COR-L47 (cell line): ENCODE measurements around the gene SPON2.

Experiments
- DNase-seq: peaks from one replicate; lab custom pipeline; 2025; lab: John Stamatoyannopoulos, UW

The SPON2 gene

GRCh38 chr4:1172971-1173757, 781 bp upstream of the SPON2 start:
- no peak for DNase-seq

- peak; percentile 7 for DNase-seq
These were observed 814 bp downstream of the SPON2 start for GRCh38 chr4:1171311-1172227.

DNA sequence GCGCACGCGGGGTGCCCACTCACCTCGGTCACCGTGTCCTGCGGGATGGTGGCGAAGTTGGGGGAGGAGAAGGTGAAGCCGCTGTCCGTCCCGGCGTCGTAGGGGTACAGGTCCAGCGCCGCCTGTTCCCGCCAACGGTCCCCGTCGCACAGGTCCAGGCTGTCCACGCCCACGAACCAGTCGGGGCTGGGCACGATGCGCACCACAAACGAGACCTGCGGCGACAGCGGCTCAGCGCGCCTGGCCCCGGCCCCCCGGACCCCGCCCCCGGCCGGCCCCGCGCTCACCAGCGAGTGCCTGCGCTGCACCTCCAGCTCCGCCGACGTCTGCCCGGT, 1.4 kb downstream of the SPON2 start:
- DNase-seq, result no peak

GRCh38 chr4:1170156-1170975, 2.0 kb downstream of the SPON2 start:
- no peak for DNase-seq

DNA sequence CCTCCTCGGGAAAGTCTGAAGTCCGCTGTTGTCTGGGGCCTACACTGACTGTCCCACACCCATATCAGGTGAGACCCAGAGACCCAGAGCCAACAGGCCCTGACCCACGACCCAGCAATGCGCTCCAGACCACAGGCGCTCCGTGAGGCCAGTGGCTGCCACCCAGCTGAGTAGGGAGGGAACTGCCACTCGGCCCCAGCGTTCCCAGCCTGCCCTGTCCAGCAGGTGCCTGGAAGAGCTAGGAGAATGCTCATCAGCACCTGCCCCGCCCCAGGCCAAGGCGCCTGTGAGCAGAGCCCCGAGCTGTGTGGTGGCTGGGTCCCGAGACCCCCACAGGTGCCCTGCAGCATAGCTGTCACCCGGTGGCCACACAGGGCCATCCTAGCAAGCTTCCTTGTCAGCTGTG, 2.7 kb downstream of the SPON2 start:
- DNase-seq, result no peak

GRCh38 chr4:1169171-1169671, 3.2 kb downstream of the SPON2 start:
- DNase-seq, result no peak

DNA sequence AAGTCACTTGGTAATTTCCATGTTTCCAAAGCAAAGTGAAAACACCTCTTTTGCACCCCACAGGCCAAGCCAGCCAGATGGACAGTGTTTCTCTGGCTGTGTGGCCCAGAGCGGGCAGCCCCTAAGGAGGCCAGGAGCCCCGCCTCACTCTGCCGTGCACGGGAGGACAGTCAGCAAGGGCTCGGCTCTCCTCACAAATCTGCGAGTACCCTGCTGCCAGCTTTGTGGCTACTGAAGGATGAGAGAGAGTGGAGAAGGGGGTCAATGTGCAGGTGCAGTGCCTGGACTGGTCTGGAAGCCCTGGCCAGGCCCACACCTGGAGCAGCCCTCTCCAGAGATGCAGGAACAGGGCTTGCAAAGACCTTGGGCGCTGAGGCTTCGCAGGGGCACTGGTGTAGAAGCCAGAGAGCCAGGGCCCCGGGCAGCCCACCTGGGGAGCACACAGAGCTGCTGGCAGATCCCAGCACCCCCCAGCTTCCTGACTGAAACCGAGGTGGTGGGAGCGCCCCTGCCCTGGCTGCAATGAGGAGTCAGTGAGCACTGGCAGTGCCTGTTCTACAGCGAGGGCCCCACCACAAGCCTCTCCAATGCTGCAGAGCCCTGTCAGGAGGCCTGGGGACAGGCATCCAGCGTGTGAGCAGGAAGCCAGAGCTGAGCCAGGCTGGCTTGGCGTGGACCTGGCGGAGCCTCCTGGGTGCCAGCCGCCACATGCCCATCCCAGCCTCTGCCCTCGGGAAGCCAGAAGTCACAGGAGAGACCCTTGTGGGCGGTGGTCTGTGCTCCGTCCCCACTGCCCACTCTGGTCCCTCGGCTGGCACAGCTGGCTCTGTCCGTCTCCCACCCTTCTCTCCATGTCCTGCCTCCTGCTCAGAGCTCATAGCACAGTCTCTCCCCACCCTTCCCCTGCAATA, 3.9 kb downstream of the SPON2 start:
- no peak for DNase-seq

DNA sequence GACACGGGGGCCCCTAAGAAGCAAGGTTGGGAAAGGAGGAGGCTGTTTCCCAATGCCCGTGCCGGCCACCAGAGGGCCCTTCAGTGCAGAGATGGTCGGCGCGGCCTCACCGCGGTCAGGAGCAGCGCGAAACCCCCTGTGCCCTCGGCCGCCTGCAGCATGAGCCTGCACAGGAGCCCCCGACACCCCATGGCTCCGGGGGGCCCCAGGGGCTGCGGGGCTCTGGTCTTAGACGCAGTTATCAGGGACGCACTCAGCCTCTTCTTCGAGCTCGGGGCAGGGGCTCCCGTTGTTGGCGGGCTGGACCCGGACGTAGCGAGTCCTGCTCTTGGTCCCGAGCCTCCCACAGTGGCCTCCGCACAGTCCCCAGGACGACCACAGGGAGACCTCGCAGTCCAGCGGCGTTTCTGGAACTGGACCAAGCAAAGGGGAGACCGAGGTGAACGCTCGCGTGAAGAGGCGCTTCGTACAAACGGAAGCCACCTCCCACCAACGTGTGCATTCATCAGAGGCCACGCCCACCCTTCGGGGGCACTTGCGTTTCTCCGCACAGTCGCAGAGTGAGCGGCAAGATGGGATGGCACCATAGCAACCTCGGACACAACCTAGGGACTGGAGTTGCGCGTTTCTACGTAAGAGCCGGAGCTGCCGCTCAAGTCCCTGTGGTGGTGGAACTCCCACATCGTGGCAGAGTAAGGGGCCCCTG, 5.0 kb downstream of the SPON2 start:
- DNase-seq, result peak; percentile 96

GRCh38 chr4:1166509-1167243, 5.7 kb downstream of the SPON2 start:
- DNase-seq, result no peak

GRCh38 chr4:1164956-1165545, 7.3 kb downstream of the SPON2 start:
- no peak for DNase-seq

DNA sequence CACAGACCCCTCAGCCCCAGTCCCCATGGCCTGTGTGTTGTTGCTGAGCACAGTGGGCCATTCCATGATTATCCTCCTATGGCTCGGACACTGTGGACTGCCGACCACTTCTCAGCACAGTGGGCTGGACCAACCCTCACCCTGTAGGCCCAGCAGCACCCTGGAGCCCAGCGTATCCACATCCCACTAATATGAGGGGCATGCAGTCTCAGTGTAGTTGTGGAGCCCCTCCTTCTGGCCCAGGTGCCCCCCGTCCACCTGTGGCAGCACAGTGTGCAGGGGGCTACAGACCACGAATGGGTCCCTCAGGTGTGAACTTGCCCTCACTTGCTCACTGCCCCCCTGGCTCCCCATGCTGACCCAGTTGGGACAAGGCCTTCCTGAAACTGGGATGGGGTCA, 7.9 kb downstream of the SPON2 start:
- DNase-seq, result no peak

DNA sequence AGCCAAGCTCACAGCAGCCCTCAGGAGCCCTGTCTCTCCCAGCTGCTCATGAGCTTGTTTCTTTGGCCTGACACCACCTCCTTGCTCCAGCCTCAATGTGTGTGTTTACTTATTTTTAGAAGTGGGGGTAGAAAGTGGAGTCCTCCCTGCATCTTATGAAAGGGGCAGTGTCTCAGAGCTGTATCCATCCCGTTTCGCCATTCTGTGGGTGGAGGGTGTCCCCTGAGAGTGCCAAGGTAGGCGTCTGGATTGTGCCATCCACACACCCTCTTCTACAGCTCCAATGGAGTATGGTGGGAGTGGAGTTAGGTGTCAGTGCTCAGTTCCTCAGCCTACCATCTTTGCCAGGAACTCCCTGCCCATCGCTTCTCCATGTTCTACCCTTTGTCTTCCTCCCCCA, 8.3 kb downstream of the SPON2 start:
- no peak for DNase-seq

DNA sequence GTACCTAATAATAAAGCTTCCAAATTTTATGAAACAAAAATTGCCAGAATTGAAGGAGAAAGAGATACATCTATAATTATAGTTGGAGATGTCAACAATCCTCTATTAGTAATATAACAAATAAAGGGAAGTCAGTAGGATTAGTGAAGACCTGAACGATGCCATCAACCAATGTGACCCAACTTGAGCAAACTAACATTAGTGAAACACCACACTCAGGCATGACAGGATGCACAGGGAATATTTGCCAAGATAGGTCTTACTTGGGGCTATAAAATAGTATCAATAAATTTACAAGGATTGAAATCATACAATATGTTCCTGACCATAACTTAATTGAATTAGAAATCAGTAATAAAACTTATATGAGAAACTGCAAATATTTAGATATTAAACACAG, 12.0 kb downstream of the SPON2 start:
- no peak for DNase-seq

GRCh38 chr4:1156069-1156468, 16.3 kb downstream of the SPON2 start:
- DNase-seq, result no peak

- no peak for DNase-seq
These were observed 17.1 kb downstream of the SPON2 start for GRCh38 chr4:1155314-1155713.

DNA sequence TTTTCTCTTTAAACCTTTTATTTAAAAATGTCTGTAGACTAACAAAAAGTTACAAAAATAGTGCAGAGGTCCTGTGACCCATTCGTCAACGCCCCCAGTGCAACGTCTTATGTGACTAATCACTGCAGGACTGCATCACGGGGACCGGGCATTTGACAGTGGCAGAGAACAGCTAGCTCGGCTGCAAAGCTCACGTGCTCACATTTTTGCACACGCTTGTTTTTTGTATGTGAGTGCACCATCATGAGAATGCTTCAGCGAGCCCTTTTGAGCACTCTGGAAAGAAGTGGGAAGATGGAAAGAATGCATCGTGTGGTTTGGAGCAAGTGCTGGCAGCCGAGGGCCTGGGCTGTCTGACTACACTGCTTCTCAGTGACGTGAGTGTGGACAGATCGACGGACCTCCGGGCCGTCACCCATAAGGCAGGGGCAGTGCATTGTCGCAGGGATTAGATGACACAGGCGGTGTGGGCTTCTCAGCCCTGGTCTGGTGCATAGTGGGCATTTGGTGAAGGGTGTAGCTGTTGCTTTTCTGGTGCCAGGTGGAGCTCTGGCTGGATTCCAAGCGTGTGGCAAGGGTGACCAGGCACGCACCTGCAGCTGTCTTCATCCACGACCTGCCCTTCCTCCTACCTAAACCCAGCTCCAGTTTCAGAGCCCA, 17.7 kb downstream of the SPON2 start:
- no peak for DNase-seq

- DNase-seq, result no peak
These were observed 18.3 kb downstream of the SPON2 start for GRCh38 chr4:1154126-1154522.

- DNase-seq, result no peak
These were observed 18.8 kb downstream of the SPON2 start for GRCh38 chr4:1153567-1154090.

DNA sequence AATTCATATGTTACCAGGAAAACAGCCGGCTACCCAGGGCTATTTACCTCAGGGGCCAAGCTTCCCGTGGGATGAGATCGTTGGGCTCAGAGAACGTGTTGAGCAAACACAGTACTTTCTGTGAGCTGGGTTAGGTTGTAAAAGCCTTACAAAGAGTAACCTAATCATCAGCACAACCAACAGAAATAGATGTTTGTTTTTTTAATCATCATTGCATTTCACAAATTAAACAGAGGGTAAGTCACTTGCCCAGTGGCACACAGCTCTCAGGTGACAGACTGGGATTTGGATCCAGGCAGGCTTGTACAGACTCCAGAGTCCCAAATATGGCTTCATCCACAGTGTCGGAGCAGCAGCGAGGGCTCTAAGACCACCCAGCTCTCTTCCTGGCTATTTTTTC, 20.1 kb downstream of the SPON2 start:
- no peak for DNase-seq
